Measurements from ENCODE around the gene FAM217A. TPM values are rescaled to one million over a fixed set of nuclear protein-coding genes. Genes with fewer than 3 reads are reported as not detected.

The FAM217A gene
- total and polyA plus RNA-seq, 2 of the 8 experiments (the other 6 are each of a cell fraction or from before 2014, with no cell fraction given), result 0.03 TPM; not detected in 1

DNA sequence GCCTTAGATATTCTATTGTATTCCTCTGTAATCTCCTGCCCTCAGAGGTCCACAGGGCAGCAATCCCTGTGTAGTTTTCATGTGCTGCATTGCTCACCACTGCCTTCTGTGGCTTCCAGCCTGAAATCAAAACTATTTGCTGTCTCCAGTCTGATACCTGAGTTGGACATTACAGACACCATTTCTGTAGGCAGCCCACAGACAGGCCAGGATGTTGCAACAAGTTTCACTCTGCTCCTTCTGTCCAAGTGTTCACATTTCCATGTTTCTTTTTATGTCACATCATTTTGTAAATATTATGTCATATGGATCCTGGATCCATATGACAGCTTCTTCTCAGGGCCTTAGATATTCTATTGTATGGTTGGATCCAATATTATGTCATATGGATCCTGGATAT lies 34.7 kb upstream of the FAM217A start:
- DNase-seq (ENCODE audit: low read depth in 1 of 2, low spot score in 2 of 2), result no peak
- no peak overlapping the region for H4K8ac ChIP-seq (ENCODE audit: extremely low read depth, insufficient read depth, low read length)
- H3K4ac ChIP-seq (replicated peaks; ENCODE audit: insufficient read length, low read depth, low read length), result no peak overlapping the region
- H2BK120ac ChIP-seq (replicated peaks; ENCODE audit: low read depth, low read length), result no peak overlapping the region
- no peak overlapping the region for H2AFZ ChIP-seq (ENCODE audit: low read length)
- H3K14ac ChIP-seq (ENCODE audit: insufficient read length), result no peak overlapping the region
- ChIA-PET CTCF (ENCODE audit: partially characterized antibody) (interaction anchor here (0.6 to 1.8 kb wide), 4 partner anchors 43 to 100 kb away, joined by 3 to 7 read pairs (median 4); a partner anchor contains a TSS), POLR2A (ENCODE audit: partially characterized antibody) (interaction anchor here (1.5 to 2.1 kb wide), 4 partner anchors 10 to 22 kb away, joined by 4 to 5 read pairs (median 4); partner anchors contain the start of gene ECI2)
- no peak overlapping the region for H2BK5ac ChIP-seq (ENCODE audit: low read depth, low read length)
- H4K5ac ChIP-seq (ENCODE audit: insufficient read length, low read depth, low read length), result no peak overlapping the region
- no peak overlapping the region for H3K4me3 ChIP-seq (ENCODE audit: extremely low read depth in 1 of 4, insufficient read depth in 2 of 4, low read depth in 3 of 4, low read length in 4 of 4)
- H3K56ac ChIP-seq (replicated peaks; ENCODE audit: insufficient read length, low read depth, low read length), result no peak overlapping the region
- H4K20me1 ChIP-seq (replicated peaks in 1 of 2; ENCODE audit: control insufficient read depth in 1 of 2, insufficient read depth in 2 of 2, low read length in 2 of 2), result no peaks in the 10 kb centered on the region
- no peak overlapping the region for H3K23ac ChIP-seq (ENCODE audit: insufficient read length)
- peaks cover 0 to 4% of the 10 kb centered on the region in 2 experiments; a peak in 1 of 4 replicates for H3K9me3 ChIP-seq (ENCODE audit: insufficient read depth in 2 of 2, low read depth in 1 of 2, low read length in 1 of 2)
- no peak overlapping the region for H3K18ac ChIP-seq (ENCODE audit: extremely low read depth, low read length)
- H3K9ac ChIP-seq (replicated peaks in 1 of 4; ENCODE audit: extremely low read depth in 1 of 4, low read depth in 3 of 4, low read length in 3 of 4), result no peak overlapping the region
- no peaks in the 10 kb centered on the region for H3K23me2 ChIP-seq (ENCODE audit: low read depth, low read length)
- H3K27ac ChIP-seq (ENCODE audit: low read depth, low read length), result no peak overlapping the region
- H3K79me2 ChIP-seq (ENCODE audit: control insufficient read depth in 1 of 2, insufficient read depth in 2 of 2, low read length in 2 of 2), result no peaks in the 10 kb centered on the region
- H2AK5ac ChIP-seq (ENCODE audit: low read depth, low read length), result no peak overlapping the region
- H2BK15ac ChIP-seq (ENCODE audit: low read length), result no peak overlapping the region
- no peak overlapping the region for H2BK12ac ChIP-seq (ENCODE audit: low read depth, low read length)
- TF ChIP-seq JUND (IDR thresholded peaks at IDR 0.05; ENCODE audit: low read length), result no peak
- no peak for TF ChIP-seq ZNF274 (IDR thresholded peaks at IDR 0.05; ENCODE audit: borderline replicate concordance, extremely low read depth, low read length)
- TF ChIP-seq HDAC2 (IDR thresholded peaks at IDR 0.05; ENCODE audit: borderline replicate concordance in 1 of 2, low read depth in 2 of 2, low read length in 2 of 2), result no peak
- TF ChIP-seq HDAC6 (IDR thresholded peaks at IDR 0.05; ENCODE audit: low read depth, low read length), result no peak
- no peak for TF ChIP-seq KDM4A (IDR thresholded peaks at IDR 0.05; ENCODE audit: low read depth, low read length, severe bottlenecking)
- TF ChIP-seq SIX5 (IDR thresholded peaks at IDR 0.05; ENCODE audit: low read depth, low read length), result no peak
- TF ChIP-seq MAX (IDR thresholded peaks at IDR 0.05), result no peak
- no peak for TF ChIP-seq SAP30 (IDR thresholded peaks at IDR 0.05; ENCODE audit: insufficient read depth, insufficient replicate concordance, low read length)
- no peak for TF ChIP-seq RXRA (IDR thresholded peaks at IDR 0.05; ENCODE audit: insufficient read depth, low read depth, low read length)
- no peak for TF ChIP-seq SIRT6 (IDR thresholded peaks at IDR 0.05; ENCODE audit: low read length)
- no peak for TF ChIP-seq POLR2A (IDR thresholded peaks at IDR 0.05; ENCODE audit: control extremely low read depth in 1 of 2, low read depth in 2 of 2, low read length in 2 of 2)
- no peak for TF ChIP-seq RBBP5 (IDR thresholded peaks at IDR 0.05; ENCODE audit: borderline replicate concordance, low read depth, low read length)
- TF ChIP-seq ASH2L (IDR thresholded peaks at IDR 0.05; ENCODE audit: low read length), result no peak
- TF ChIP-seq PHF8 (conservative IDR thresholded peaks at IDR 0.05; ENCODE audit: low read depth, low read length), result no peak
- TF ChIP-seq POU5F1 (IDR thresholded peaks at IDR 0.05; ENCODE audit: low read depth, low read length), result no peak
- TF ChIP-seq YY1 (IDR thresholded peaks at IDR 0.05; ENCODE audit: low read depth, low read length), result no peak
- no peaks in the 10 kb centered on the region for H3K4me1 ChIP-seq (replicated peaks in 1 of 4; ENCODE audit: control insufficient read depth in 3 of 4, insufficient read depth in 4 of 4, low read length in 3 of 4)
- no peaks in the 10 kb centered on the region for H3K27me3 ChIP-seq (replicated peaks in 1 of 4; ENCODE audit: control insufficient read depth in 3 of 4, extremely low read depth in 1 of 4, insufficient read depth in 3 of 4, low read length in 3 of 4)
- H4K91ac ChIP-seq (replicated peaks; ENCODE audit: insufficient read length, low read length), result no peak overlapping the region
- no peak overlapping the region for H2BK20ac ChIP-seq (ENCODE audit: low read length)
- no peaks in the 10 kb centered on the region for H3K79me1 ChIP-seq (ENCODE audit: low read depth, low read length)
- FAIRE-seq, result no peak
- H3K36me3 ChIP-seq (ENCODE audit: control insufficient read depth in 2 of 4, insufficient read depth in 4 of 4, low read length in 3 of 4), result peaks cover 0 to 28% (median 16%) of the 10 kb centered on the region in 4 experiments
- H3K4me2 ChIP-seq (ENCODE audit: insufficient read depth in 1 of 2, low read depth in 2 of 2, low read length in 2 of 2), result no peak overlapping the region

All from H1 (cell line).